GM21423 (cell line): Measurements from ENCODE around the gene PPP1R7.
"Not testable (repeated sequence)": the region's sequence is repeated elsewhere in the genome, so short reads cannot be mapped to it uniquely, and the experiment has no call there.

Experiments
- ATAC-seq: cut with Tn5 transposase; IDR thresholded peaks from one replicate; pipeline ENCODE4 v1.9.1; 2021; ENCODE audit warnings: mild to moderate bottlenecking, moderate library complexity; ENCODE audit not compliant: unreplicated experiment

The PPP1R7 gene, protein sequence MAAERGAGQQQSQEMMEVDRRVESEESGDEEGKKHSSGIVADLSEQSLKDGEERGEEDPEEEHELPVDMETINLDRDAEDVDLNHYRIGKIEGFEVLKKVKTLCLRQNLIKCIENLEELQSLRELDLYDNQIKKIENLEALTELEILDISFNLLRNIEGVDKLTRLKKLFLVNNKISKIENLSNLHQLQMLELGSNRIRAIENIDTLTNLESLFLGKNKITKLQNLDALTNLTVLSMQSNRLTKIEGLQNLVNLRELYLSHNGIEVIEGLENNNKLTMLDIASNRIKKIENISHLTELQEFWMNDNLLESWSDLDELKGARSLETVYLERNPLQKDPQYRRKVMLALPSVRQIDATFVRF

GRCh38 chr2:241149925-241150659, at the start of gene PPP1R7:
PPP1R7 (plus strand) TSS chr2:241150467; CDS start chr2:241150496, 29 bp downstream.
- ATAC-seq = peak; percentile 67

DNA sequence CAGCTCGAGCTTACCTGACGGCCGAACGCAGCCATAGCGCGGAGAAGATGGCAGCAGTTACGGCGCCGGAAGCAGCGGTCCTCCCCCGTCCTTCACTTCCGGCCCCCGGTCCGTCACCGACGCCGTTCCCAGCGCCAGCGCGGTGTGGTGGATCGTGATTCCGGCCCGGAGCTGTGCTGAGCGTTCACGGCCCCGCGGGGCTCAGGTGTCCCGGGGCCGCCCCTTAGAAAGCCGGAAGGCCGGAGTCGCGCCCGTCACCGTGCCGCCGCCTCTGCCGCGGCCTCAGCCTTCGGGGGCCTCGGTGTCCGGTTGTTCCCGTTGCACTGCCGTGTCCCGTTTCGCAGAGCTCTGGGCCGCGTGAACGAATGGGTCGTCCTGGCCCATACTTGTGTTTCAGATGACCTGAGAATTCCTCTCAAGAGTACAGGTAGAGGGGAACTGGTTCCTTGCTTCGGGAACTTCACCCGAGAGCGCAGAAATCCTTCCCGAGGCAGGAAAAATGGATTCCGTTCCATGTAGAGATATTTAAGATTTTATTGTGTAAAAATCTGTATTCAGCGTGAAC, 47.9 kb upstream of the PPP1R7 start, which contains the start of gene MTERF4:
Gene MTERF4 (minus strand): TSS at position 49 of the 565 bp plus-strand sequence. CDS start 14 bp downstream, at position 35.
- ATAC-seq = peak; percentile 90

- ATAC-seq = no peak
Observed at GRCh38 chr2:241103176-241103595, 47.1 kb upstream of the PPP1R7 start.

DNA sequence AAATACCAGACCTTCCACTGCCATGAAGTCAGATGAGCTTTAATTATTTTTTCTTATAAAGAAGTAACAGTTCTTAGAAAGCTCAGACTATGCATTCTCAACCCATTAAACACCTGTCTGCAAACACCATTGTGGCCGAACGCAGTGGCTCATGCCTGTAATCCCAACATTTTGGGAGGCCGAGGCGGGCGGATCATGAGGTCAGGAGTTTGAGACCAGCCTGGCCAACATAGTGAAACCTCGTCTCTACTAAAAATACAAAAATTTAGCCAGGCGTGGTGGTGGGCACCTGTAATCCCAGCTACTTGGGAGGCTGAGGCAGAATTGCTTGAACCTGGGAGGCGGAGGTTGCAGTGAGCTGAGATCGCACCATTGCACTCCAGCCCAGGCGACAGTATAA, 45.7 kb upstream of the PPP1R7 start:
- not testable (repeated sequence) for ATAC-seq

GRCh38 chr2:241105641-241106040, 44.6 kb upstream of the PPP1R7 start:
- no peak for ATAC-seq

GRCh38 chr2:241107031-241107783, 43.1 kb upstream of the PPP1R7 start:
- no peak for ATAC-seq

DNA sequence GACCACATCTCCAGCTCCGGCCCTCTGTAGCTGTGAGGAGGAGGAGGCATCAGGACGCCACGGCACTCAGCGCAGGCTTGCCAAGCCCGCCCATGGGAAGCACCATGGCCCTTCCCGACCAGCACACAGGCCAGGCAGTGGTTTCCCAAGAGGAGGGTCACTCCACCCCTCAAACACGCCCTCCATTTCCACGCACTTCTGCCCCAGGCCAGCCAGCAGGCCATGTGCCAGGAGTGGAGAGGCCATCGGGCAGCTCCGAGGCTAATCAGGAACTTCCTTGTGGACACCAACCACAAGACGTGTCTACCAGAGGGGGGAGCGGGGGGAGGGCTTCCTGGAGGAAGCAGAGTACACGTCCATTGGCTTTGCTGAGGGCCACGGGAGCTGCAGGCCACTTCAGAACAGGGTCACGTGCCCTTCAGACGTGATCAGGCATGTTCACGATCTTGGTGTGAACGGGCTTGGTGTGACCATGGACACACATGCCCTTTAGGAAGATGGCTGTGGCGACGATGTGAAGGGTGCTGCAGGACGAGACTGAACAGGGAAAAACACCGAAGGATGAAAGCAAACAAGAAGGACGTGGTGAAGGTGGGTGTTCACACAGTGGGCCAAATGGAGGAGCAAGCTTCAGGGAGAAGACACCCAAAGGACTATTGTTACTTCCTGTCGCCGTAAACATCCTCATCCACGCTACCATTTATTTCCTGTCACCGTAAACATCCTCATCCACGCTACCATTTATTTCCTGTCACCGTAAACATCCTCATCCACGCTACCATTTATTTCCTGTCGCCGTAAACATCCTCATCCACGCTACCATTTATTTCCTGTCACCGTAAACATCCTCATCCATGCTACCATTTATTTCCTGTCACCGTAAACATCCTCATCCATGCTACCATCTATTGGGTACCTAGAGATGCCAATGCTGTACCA, 41.7 kb upstream of the PPP1R7 start:
- no peak for ATAC-seq

DNA sequence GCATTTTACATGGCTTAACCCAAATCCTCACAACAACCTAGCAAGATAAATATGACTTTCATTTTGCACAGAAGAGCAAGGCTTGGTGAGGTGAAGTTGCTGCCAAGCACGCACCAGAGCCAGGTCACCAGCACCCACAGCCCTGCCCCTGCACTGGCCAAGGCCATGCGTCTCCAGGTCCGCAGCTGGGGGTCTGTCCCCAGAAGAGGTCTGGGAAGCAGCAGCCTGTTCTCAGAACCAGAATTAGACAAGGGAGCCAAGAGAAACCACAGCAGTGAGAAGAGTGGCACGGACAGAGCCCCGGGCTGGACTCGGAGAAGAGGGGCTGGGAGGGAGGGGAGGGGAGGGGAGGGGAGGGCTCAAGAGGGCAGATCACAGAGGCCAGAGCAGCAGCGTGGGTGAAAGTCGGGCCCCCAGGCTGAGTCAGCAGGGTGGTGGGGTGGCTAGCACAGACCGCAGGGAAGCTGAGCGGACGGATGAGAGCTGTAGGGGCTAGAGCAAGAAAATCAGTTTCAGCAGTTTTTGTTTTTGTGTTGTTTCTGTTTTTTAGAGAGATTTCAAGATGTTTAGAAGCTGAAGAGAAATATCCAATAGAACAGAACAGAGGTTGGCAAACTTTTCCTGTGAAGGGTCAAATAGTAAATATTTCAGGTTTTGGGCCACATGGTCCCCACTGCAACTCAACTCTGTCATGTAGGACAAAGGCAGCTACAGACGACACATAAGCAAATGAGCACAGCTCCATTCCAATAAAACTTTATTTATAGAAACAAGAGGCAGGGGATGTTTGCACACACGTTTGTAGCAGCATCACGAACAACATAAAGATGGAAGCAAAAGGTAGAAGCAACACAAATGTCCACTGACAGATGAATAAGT, 40.8 kb upstream of the PPP1R7 start:
- ATAC-seq = no peak

DNA sequence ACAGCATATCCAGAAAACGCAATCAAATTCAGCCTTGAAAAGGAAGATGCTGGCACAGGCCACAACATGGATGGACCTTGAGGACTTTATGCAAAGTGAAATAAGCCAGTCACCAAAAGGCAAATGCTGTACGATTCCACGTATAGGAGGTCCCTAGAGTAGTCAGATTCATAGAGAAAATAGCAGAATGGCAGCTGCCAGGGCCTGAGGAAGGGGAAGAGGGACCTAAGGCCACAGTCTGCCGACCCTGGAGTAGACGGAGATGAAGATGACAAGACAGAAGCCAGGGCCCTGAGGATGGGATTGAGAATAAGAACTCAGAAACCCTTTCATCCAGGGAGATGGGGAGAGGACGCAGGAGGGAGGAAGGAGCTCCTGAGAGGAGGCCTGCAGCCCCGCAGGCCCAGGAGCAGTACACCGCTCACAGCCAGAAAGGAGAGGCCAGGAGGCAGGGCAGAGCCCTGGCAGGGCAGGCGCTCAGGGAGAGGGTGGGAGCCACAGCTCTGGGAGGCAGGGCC, 40.1 kb upstream of the PPP1R7 start:
- ATAC-seq = no peak

DNA sequence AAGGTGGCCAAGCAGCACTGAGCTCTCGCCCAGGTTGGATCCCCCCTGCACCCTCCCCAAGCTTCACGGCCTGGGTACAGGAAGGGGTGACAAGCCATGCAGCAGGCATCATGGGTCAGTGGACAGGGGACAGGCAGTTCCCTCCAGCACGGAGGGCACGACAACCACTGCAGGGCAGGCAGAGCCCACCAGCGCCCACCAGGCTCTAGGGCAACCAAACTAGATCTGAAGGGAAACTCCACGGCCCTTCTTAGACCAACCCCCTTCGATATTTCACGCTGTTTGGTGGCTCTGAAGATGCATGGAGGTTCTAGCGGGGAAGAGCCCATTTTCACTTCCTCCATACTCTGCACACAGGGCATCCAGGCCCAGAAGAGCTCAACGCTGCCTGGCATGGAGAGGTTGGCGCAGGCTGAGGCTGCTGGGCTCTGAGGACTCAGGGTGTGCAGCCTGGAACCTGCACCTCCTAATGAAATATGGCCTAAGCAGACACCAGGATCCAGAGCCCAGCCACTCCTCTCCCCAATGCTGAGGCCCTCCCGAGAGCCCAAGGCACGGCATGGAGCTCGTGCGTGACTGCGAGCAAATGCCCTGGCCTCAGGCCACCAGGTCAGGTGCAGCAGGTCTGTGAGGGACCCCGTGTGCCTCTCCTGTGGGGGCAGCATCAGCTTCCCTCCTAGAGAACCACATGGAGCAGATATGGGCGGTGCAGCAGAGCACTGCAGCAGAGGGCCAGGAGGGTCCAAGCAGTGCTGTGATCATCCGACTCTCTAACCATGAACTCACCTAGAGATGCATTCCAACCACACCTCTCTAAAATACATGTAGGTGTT, 39.4 kb upstream of the PPP1R7 start:
- no peak for ATAC-seq

- ATAC-seq = no peak
Observed at GRCh38 chr2:241111440-241111805, 38.8 kb upstream of the PPP1R7 start.

DNA sequence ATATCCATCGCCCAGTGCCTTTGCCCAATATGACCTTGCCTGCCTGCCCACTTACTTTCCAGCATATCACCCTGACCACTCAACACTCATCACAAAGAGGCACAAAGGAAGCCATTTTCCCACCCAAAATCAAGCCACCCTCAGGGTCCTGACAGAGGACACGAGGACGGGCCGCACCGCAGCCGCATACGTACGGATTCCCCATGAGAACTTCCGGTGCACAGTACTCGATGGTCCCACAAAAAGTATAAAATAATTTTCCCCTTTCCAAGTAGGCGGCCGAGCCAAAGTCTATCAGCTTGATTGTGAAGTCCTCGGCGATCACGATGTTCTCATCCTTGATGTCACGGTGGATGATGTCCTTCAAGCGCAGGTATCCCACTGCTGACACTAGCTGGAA, 38.2 kb upstream of the PPP1R7 start:
- ATAC-seq = no peak

GRCh38 chr2:241112592-241112991, 37.7 kb upstream of the PPP1R7 start:
- no peak for ATAC-seq

DNA sequence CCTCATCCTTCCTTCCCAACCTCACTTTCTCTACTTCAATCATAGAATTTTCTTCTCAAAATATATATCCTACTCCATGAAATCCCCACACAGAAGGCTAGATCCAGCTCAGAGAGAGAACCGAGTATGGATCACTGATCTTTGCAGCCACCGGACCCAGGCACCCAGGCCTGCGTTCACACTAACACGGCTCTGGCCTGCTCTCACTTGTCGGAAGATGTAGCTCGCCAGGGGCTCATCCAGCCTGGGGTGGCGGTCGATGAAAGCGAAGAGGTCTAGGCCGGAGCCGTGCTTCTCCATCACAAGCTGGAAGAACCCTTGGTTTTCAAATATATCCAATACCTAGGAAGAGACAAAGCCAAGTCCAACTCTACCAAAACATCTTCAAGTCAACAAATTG, 35.4 kb upstream of the PPP1R7 start:
- no peak for ATAC-seq

GRCh38 chr2:241115361-241115760, 34.9 kb upstream of the PPP1R7 start:
- no peak for ATAC-seq

GRCh38 chr2:241116606-241117560, 33.4 kb upstream of the PPP1R7 start:
- ATAC-seq = no peak
